HG02938 (cell line): Measurements from ENCODE around the gene DDOST.

Experiments
- ATAC-seq: cut with Tn5 transposase; IDR thresholded peaks from one replicate; pipeline ENCODE4 v1.9.1; 2021; ENCODE audit warnings: mild to moderate bottlenecking, moderate library complexity; ENCODE audit not compliant: unreplicated experiment

DDOST gene

DNA sequence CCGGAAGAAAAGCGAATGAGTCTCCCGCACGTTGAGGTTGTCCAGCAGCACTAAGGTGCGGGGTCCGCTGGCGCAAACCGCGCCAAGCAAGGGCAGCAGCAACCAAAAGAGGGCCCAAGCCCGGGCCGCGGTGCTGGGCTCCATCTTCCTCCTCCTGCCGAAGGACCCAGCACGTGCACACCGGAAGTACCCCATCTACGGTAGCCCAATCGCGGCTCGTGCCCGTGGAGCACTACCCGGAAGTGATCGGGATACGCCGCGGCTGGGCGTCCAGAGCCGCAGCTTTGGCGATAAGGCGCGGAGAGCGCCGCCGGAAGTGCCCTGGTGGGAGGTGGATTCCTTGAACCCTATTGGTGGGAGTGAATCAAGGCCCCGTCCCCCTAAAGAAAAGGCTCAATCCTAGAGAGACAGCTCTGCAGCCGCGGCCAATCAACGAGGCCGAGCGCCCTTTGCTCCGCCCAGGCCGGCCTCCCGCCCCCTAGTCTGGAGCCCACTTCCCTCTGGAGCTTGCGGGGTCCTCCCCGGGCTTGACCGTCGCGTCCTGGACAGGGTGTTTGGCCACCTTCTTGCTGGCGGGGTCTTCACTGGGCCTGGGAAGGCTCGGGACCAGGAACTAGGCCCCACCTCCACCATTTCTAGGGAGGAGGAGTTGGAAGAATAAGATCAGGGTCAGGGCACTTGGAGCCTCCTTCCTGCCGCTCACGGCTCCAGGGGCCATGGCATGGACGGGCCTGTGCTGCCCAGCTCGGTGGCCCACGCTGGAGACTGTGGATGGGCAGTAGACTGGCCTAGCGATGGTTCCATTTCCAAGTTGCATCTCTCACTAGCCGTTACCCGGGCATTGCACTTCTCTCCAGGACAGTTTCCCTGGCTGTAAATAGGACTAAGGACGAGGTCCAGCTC lies at the start of gene DDOST:
TSS of gene DDOST (minus strand) at position 163 of the 903 bp plus-strand sequence. CDS start at position 144, 19 bp downstream.
- peak; percentile 96 for ATAC-seq

DNA sequence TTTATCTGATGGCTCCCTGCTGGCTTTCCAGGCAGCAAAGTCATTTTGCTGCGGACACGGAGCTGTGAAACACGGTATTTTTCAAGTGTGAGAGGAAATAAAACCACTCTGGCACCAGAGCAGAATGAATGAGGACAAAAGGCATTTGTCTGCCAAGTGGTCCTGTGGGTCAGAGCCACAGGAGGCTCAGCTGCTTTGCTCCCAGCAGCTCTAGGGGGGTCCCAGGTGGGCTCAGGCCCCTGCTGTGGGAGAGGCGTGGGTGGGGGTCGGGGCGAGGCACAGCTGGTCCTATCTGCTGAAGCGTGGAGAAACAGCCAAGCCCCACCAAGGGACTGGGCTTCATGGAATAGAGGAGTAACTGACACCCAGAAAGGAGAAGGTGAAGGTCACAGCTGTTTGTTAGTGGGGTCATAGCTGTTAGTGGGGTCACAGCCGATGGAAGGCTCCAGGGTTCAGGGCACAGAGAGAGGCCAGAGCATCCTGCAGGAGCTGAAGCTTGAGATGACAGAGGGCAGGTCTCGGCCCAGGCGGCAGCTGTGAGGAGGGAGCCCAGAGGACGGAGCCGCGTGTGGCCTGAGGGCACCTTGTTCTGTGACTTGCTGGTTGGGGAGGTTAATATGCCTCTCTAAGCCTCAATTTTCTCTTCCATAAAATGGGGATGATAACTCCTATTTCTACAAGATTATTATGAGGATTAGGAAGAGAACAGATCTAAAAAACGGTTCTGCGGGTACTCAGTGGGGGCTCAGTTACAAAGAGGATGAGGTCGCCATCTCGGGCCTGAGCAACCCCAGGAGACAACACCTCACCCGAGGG lies 49.5 kb upstream of the DDOST start:
- no peak for ATAC-seq

DNA sequence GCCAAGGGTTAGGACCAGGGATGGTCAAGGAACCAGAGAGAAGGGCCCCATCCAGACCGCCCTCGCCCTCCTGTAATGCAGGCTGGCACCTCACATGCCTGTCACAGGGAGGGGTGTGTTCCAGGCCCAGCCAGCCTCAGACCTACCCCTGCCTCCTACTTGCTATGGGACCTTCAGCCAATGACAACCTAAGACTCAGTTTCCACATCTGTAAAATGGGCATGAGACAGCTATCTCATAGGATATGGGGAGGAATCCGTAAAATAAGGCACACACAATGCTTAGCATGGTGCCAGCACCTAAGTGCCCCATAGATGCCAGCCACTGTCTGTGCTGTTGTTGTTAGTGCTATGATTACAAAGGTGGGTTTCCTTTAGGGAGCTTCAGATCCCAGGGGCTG lies 48.7 kb upstream of the DDOST start:
- ATAC-seq = no peak

DNA sequence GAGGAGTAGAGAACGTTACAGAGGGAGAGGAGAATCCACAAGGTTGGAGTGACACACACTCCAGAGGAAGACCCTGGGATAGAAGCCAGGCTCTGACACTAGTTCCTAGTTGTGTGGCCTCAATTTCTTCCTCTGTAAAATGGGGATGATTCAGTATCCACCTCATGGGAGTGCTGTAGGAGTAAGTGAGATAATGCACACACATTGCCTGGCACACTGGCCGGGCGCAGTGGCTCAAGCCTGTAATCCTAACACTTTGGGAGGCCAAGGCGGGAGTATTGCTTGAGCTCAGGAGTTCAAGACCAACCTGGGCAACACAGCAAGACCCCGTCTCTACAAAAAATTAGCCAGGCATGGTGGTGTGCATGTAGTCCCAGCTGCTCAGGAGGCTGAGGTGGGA lies 47.7 kb upstream of the DDOST start:
- ATAC-seq = no peak

DNA sequence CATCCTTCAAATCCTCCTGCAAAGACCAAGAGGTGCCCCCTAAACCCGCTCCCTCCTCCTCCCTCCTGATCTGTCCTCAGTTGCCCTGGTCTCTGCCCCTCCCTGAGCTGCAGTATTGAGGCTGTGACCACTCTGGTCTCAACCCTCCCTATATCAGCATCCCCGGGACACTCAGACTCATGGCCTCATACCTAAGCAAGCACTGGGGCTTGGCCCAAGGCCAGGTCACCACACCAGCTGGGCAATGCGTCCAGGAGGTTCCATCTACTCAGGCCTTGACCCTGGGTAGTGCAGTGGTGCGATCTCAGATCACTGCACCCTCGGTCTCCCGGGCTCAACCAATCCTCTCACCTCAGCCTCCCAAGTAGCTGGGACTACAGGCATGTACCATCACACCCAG lies 46.9 kb upstream of the DDOST start:
- ATAC-seq = no peak

DNA sequence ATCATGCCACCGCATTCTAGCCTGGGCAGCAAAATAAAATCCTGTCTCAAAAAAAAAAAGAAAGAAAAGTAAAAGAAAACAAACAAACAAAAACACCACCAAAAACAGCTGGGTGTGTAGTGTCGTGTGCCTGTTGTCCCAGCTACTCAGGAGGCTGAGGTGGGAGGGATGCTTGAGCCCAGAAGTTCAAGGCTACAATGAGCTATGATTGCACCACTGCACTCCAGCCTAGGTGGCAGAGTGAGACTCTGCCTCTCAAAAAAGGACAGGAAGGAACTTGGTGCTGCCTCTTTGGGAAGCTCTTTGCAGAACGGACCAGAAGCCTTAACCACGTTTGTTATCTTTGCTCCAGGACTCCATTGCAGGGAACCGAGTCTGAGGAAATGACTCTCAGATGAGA lies 45.7 kb upstream of the DDOST start:
- no peak for ATAC-seq

DNA sequence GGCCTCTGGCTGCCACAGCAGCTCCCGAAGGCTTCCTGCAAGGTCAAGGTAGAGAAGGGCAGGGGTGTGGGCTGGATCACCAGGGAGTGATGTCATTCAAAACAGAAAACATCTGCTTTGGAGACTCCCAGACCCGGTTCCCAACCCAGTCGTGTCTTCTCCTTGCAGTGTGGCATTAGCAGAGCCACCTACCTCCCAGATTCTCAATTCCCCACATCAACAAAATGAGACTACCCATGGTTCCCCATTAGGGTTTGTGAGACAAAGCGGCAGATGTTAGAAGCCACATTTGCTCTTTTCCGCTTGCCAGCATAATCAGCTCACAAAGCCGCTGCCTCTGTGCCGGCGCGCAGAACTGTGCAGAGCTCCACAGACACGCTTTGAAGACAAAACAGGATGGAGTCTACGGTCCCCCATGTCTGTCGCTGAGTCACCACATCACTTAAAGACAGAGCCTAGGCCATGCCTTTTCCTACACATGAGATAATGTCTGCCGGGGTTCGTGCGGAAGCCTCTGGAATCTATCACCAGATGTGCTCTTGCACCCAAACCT lies 44.1 kb upstream of the DDOST start:
- no peak for ATAC-seq

DNA sequence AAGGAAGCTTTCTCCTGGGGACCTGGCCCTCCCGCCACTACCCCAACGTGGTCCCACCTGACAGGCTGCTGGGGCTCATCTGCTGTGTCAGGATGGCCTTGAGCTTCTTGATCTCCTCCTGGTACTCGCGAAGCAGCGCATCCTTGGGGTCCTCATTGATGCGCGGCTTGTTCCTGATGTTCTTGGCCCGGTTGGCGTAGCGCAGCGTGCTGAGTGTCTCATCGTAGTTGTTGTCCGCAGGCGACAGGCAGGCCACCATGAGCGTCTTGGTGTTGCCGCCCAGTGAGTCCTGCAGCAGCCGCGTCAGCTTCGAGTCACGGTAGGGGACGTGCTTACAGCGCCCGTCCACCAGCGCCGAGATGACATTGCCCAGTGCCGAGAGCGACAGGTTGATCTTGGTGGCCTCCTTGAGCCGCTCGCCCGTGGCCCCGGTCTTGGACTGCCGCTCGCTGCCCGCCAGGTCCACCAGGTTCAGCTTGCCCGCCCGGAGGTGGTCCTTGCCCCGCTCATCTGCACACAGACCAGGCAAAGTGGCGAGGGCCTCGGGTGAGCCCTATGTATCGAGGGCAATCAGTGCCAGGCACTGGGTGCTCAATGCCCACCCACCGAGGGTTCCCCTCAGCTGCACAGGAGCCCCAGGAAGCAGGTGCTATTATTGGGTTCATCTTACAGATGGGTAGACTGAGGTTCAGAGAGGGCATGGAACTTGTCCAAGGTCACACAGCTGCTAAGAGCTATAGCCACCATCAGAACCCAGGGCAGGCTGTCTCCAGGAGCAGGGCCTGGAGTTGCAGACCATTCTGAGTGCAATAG lies 43.4 kb upstream of the DDOST start:
- no peak for ATAC-seq

DNA sequence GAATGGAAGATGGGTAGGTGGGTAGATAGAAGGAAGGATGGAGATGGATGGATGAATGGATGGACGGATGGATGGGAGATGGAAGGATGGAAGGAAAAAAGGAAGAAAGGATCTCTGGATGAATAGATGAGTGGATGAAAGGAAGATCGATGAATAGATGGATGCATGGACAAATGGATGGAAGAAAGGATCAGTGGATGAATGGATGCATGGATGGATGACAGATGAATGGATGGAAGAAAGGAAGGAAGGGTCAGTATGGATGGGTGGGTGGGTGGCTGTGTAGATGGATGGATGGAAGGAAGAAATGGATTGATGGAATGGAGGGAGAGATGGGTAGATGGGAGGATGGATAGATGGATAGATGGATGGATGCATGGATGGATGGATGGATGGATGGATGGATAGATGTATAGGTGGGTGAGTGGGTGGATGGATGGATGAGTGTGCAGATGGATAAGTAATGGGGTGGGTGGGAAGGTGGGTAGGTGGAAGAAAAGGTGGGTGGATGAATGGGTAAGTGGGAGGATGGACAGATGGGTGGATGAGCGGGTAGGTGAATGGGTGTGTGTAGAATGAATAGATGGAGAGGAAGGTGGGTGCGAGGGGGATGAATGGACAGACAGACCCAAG lies 42.1 kb upstream of the DDOST start:
- ATAC-seq = no peak

DNA sequence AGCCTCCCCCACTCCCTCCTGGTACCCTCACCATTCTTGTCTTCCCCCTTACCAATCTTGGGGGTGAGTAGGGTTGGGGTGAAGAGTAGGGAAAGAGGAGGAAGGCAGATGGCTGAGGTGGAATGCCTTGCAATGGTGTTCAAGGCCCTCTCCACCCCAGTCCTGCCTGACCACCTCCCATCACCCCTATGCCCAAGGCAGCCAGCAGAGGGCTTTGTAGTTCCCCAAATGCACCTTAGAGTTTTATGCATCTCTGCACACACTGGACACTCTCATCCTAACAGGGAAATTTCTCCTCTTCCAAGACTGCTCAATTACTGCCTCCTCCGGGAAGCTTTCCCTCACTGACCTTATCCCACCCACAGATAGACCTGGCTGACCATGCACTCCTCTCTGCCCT lies 41.2 kb upstream of the DDOST start:
- no peak for ATAC-seq

DNA sequence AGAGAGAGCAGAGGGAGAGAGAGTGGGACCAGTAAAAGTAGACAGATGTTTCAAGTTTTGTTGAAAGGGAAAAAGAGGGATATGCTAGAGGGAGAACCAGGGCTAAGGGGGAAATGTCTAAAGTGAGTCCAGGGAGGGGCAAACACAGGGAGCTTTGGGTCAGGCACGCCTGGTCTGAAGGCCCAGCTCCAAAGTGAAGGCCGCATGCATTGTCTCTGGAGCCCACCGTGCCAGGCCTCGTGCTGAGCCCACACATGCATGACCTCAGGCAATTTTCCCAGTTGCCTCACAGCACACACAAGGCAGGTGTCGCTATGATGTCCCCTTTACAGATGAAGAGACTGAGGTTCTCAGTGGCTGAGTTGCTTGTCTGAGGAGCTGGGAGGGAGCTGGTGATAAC lies 40.7 kb upstream of the DDOST start:
- ATAC-seq = no peak

DNA sequence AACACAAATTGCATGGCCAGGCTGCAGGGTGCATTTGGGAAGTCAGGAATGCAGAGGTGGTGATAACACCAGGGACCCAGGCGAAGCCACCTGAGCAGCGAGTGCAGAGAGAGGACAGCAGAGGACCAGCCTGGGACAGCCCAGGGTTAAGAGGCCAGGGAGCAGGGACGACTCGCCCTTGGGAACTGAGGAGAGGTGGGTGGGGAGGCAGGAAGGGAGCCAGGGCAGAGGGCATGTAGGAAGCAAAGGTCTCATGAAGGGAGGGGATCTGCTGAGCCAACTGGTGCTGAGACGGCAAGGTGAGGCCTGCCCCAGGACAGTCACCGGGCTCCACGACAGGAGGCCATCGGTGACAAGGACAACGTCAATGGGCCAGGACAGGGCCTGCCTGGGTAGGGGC lies 40.3 kb upstream of the DDOST start:
- ATAC-seq = no peak

DNA sequence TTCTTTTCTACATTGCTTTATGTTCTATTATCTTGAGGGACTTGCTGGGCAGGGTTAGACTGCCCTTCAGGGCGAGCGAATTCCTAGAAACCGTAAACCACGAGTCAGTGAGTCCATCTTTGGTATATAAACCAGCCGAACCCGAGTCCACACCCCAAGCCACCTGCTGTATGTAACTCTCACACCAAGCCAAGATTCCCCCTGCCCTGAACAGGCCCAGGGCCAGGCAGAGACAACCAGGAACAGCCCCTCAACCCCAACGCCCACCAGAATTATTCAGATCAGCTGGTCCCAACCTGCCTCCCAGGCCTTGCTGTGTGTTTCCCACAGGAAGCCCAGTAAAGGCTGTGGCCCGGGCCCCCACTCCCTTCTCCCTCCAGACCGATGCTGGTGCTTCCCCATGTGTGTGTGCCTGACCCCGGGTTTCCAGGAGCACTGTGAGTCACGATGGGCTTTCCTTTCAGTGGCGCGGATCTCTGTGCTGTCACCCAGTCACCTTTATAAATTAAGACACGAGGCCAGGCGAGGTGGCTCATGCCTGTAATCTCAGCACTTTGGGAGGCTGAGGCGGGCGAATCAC lies 39.6 kb upstream of the DDOST start:
- ATAC-seq = no peak

DNA sequence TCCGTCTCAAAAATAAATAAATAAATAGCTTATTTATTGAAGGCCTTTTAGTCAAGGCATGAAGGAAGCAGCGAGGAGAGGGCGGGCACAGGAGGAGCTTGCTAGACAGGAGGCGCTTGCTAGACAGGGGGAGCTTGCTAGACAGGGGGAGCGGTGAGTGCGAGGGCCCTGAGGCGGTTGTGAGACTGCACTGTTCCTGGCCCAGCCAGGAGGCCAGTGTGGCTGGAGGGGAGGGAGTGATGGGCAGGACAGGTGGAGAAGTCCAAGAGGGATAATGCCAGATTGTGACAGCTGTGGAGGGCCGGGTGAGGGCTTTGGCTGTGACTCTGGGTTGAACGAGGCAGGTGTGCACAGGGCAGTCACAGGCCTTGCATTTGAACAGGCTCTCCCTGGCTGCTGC lies 38.4 kb upstream of the DDOST start:
- ATAC-seq = no peak

DNA sequence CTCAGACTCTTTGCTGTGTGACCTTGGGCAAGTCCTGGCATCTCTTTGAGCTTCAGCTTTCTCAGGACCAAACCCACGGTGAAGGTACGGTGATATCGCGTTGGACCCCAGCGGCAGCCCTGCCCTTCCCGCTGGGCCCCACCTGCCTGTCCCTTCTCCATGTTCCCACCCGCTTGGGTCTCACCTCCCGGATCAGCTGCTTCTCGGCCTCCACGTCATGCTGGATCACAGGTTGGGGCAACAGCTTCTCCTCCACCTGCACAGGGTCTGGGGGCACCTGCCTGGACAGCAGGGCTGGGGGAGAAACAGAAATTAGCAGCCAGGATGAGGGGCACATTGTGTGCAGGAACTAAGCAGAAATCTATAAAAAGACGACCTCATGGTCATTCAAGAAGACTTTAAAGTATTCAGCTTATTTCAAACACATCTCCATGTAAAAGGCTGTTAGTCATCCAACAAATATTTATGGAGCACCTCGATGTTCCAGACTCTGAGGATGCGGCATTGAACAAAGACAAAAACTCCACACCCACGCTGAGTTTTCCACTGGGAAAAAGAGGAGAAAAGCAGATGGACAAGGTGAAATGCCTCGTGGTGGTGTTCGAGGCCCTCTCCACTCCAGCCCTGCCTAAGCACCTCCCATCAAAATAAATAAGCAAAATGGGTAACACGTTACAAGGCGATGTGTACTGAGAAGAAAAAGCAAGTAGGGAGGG lies 37.2 kb upstream of the DDOST start:
- no peak for ATAC-seq

DNA sequence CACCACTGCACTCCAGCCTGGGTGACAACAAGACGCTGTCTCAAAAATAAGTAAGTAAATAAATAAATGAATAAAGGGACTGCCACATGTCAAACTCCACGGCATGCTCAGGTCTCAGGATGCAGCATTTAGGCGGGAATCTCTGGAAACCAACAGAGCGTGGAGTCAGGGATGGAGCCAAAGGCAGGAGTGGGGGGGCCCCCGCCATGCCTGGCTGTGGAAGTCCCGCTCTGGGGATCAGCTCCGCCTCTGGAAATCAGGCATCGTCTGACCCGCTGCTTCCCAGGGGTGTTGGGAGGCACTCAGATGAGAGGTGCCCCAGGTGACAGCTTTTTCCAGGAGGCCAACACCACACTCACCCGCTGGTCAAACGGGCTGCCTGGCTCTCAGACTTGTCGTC lies 36.4 kb upstream of the DDOST start:
- ATAC-seq = no peak

DNA sequence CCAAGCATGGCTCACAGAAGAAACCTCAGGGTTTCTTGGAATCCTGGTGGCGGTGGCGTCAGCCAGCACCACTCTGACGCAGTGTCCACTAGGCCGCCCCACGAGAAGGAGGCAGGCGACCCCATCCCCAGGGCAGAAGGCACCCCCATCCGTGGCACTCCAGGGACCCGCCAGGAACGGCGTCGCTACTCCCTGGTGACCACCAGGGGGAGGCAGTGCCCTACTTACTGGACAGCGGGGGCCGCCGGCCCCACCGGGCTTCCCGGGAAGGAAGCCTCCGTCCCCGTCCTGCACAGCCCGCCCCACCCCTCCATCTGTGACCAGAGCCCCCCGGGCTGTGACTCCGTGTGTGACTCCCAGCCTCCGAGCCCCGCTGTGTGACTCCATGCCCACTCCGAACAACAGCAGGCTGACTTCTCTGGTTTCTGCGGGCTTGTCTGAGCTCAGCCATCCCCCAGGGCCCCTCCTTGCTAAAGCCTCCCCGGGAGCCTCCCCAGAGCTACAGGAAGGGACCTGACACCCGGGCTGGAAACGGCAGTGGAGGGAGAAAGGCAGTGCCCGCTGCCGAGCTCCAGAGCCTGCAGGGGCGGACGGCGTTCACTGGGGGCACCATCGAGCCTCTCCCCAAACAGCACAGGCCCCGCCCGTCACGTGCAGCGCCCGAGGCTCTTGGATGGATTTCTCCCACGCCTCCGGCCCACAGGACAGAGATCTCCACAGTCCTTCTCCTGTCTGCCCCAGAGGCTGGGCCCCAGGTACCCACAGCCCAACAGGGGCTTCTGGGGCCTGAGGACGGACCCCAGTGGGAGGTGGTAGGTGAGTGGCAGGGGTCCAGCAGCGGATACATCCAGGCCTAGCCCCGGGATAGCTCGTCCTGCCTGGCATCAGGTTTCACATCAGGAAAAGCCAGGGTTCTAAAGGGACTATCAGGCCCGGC lies 35.5 kb upstream of the DDOST start:
- ATAC-seq = peak; percentile 62

DNA sequence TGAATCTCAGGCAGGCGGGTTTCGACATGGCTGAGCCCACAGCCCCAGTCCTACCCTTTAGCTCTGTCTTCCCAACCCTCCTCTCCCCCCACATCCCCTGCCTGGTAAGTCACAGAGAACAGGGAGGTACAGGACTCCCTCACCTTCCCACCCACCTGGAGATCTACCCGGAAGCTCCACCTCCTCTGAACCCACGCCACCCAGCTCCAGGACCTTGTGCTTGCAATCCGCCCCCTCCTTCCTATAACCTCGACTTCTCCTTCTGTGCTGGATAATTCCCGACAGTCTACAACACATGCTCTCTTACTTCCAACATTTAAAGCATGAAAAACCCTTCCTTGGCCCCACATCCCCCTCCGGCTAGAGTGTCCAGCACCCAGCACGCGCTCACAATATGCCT lies 34.3 kb upstream of the DDOST start:
- ATAC-seq = no peak
